Adrenal gland (tissue), 12 donors: ENCODE data around the gene NEK9. TPM values are rescaled to one million over a fixed set of nuclear protein-coding genes. Genes with fewer than 3 reads are reported as not detected.
A peak's percentile ranks its signal among the peaks of the same experiment; 100 is the strongest.

Experiments used
- DNase-seq, 7 donors: peaks; one replicate each; pipeline ENCODE4 v3.0.0-alpha.2; 2019 to 2020
- H3K27ac ChIP-seq, 5 donors: fragments of 200-600 bp; sonication (generic) in 4 of 5; 1 replicate in 3 of 5; 2 replicates in 2 of 5; pipeline versions ENCODE4 v1.5.1 to v1.8.0; 2016 to 2020; ENCODE audit warnings: mild to moderate bottlenecking in 1 of 5
- H3K27me3 ChIP-seq: fragments of 200-600 bp; 2 replicates; pipeline ENCODE4 v1.8.0; 2021
- H3K36me3 ChIP-seq, 2 donors: fragments of 200-600 bp; replicated peaks in 1 of 2; 1 replicate in 1 of 2; 2 replicates in 1 of 2; pipeline versions ENCODE4 v1.5.1 to v1.8.0; 2018 to 2022
- H3K4me1 ChIP-seq, 2 donors: fragments of 200-600 bp; replicated peaks in 1 of 2; 1 replicate in 1 of 2; 2 replicates in 1 of 2; pipeline versions ENCODE4 v1.5.1 to v1.8.0; 2018 to 2021
- H3K4me3 ChIP-seq, 4 donors: fragments of 200-600 bp; sonication (generic) in 3 of 4; one replicate each; pipeline ENCODE4 v1.5.1; 2016 to 2018
- H3K9me3 ChIP-seq, 3 donors: fragments of 200-600 bp; sonication (generic) in 1 of 3; replicated peaks in 1 of 3; 1 replicate in 2 of 3; 2 replicates in 1 of 3; pipeline versions ENCODE4 v1.5.1 to v1.8.0; 2016 to 2021
- CTCF ChIP-seq, 6 experiments: fragments of 450-650 bp in 4 of 6; fragments of 200-600 bp in 2 of 6; sonication (generic) in 1 of 6; IDR thresholded peaks; 1 replicate in 5 of 6; 2 replicates in 1 of 6; pipeline versions ENCODE4 v1.5.1 to v1.8.0; 2016 to 2021; ENCODE audit warnings: antibody characterized with exemption in 6 of 6, mild to moderate bottlenecking in 2 of 6, moderate library complexity in 1 of 6
- POLR2A ChIP-seq, 2 donors: fragments of 450-650 bp; IDR thresholded peaks; one replicate each; pipeline ENCODE4 v1.6.1; 2017; ENCODE audit warnings: antibody characterized with exemption in 2 of 2, mild to moderate bottlenecking in 2 of 2, moderate library complexity in 1 of 2
- WGBS, 4 donors: extraction: QIAGEN DNeasy Blood & Tissue Kit in 2 of 4; methylation state at CpG; one replicate each; pipeline versions ENCODE4 v1.1.5 to v1.1.7; 2013 to 2017; 5-methylcytosine and 5-hydroxymethylcytosine counted together
- intact Hi-C, 2 donors: fragments of 100-400 bp; cut with DNase I; formaldehyde crosslinking; loops; one replicate each; pipeline versions ENCODE4 v1.14.1 to v1.15.0; 2022 to 2023
- polyA plus RNA-seq, 3 donors: library from polyadenylated mRNA; stranded (reverse); fragments of 200-250 nt in 2 of 3; fragments of 350-450 nt in 1 of 3; fragmentation: Illumina TruSeq in 1 of 3; extraction: RNeasy Lipid Tissue Mini Kit (QIAGEN cat#74804) in 1 of 3; gene quantifications; one replicate each; pipeline ENCODE4 v1.2.3, GENCODE V29; 2013 to 2014
- total RNA-seq, 9 donors: library from RNA; depleted of rRNA in 4 of 9; stranded (reverse); fragments of >200 nt in 4 of 9; fragments of 120-200 nt in 1 of 9; fragmentation: NEBNext Ultra II Directional in 1 of 9; extraction: Animal tissue kit (Norgen Biotek cat#: 25700) in 1 of 9; gene quantifications; one replicate each; pipeline versions ENCODE4 v1.1.0 to v1.2.4, GENCODE V29; 2013 to 2023
- donor health status: healthy with polysubstance abuse.
- donor health status: Bipolar disorder and iron deficiency.
- donor health status: DM: yes; HTN: yes; CAD: no.
- donor health status: DM: no; HTN: no; CAD: no.
- donor health status: DM: no; HTN: no; CAD: no.
- donor health status: DM: yes; HTN: yes; CAD: no.

NEK9 gene
- total and polyA plus RNA-seq, 12 donors = 39.2 to 165 (median 75.5) TPM

DNA sequence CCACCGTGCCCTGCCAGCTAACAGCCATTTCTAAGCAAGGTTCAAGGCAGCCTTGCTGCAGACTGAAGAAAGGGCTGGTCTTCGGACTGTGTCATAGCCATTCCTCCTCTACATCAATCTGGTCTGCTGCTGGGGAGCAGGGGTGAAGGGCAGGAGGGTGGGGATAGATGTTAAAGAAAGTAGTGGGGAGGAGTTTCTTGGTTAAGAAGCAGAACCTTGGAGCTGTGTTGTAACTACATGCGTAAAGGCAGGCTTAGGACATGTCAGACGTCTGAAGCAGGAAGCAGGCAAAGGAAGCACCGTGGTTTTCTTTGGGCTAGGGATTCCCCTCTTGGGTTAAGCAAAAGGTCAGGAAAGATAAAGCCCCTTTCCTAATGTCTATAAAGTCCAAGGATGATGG, 18.1 kb upstream of the NEK9 start:
- intact Hi-C loops = loop anchor here in 1 of 2 donors (10.0 kb wide), 1 partner anchor 130 kb away; the partner anchor contains the start of gene FOS
- no peak overlapping the region for H3K4me3 ChIP-seq
- H3K27me3 ChIP-seq = no peaks in the 10 kb centered on the region
- no peaks in the 10 kb centered on the region for H3K9me3 ChIP-seq
- no peaks in the 10 kb centered on the region for H3K36me3 ChIP-seq
- TF ChIP-seq POLR2A (IDR thresholded peaks at IDR 0.05) (no peak), CTCF (IDR thresholded peaks at IDR 0.05) (no peak)
- H3K27ac ChIP-seq = peak overlapping the region in 3 of 5 donors; percentile 4 to 81 (median 34)
- DNase-seq = peak in 2 of 7 donors; percentile 40 to 53
- WGBS, 4 donors = 55 to 68% (median 61%) methylated on average over 5 of the region's 5 CpGs
- peaks cover 26 to 75% of the 10 kb centered on the region in 2 donors for H3K4me1 ChIP-seq

GRCh38 chr14:75143761-75144527, 17.1 kb upstream of the NEK9 start:
- intact Hi-C loops = loop anchor here in 1 of 2 donors (10.0 kb wide), 1 partner anchor 131 kb away; the partner anchor contains the start of gene FOS
- Histone ChIP-seq H3K27ac (peak overlapping the region in 3 of 5 donors; percentile 4 to 81 (median 34)), H3K27me3 (no peaks in the 10 kb centered on the region), H3K4me3 (no peak overlapping the region), H3K36me3 (no peaks in the 10 kb centered on the region), H3K4me1 (peaks cover 28 to 74% of the 10 kb centered on the region in 2 donors), H3K9me3 (no peaks in the 10 kb centered on the region)
- DNase-seq = no peak
- WGBS, 4 donors = 58 to 80% (median 75%) methylated on average over 9 of the region's 9 CpGs
- TF ChIP-seq POLR2A (IDR thresholded peaks at IDR 0.05) (no peak), CTCF (IDR thresholded peaks at IDR 0.05) (no peak)

GRCh38 chr14:75142494-75142893, 15.6 kb upstream of the NEK9 start:
- H3K9me3 ChIP-seq = no peaks in the 10 kb centered on the region
- no peak for DNase-seq
- TF ChIP-seq POLR2A (IDR thresholded peaks at IDR 0.05) (no peak), CTCF (IDR thresholded peaks at IDR 0.05) (no peak)
- no peak overlapping the region for H3K4me3 ChIP-seq
- H3K36me3 ChIP-seq = no peaks in the 10 kb centered on the region
- 7 to 19% (median 14%) methylated on average over 1 of the region's 1 CpG for WGBS, 4 donors
- intact Hi-C loops = loop anchor here in 1 of 2 donors (10.0 kb wide), 1 partner anchor 132 kb away; the partner anchor contains the start of gene FOS
- no peaks in the 10 kb centered on the region for H3K27me3 ChIP-seq
- peak overlapping the region in 3 of 5 donors; percentile 2 to 57 (median 27) for H3K27ac ChIP-seq
- H3K4me1 ChIP-seq = peaks cover 27 to 72% of the 10 kb centered on the region in 2 donors

GRCh38 chr14:75141967-75142366, 15.1 kb upstream of the NEK9 start:
- TF ChIP-seq POLR2A (IDR thresholded peaks at IDR 0.05) = no peak
- TF ChIP-seq CTCF (IDR thresholded peaks at IDR 0.05) = peak in 5 of 6 experiments; percentile 18 to 40 (median 36)
- Histone ChIP-seq H3K36me3 (no peaks in the 10 kb centered on the region), H3K27me3 (no peaks in the 10 kb centered on the region), H3K27ac (peak overlapping the region in 3 of 5 donors; percentile 2 to 57 (median 27)), H3K4me1 (peaks cover 23 to 67% of the 10 kb centered on the region in 2 donors), H3K4me3 (no peak overlapping the region), H3K9me3 (no peaks in the 10 kb centered on the region)
- DNase-seq = peak in 1 of 7 donors; percentile 36
- intact Hi-C loops = loop anchor here in 1 of 2 donors (10.0 kb wide), 1 partner anchor 133 kb away; the partner anchor contains the start of gene FOS
